HS-27A (cell line): ENCODE measurements around the gene ZNF892.
A peak's percentile ranks its signal among the peaks of the same experiment; 100 is the strongest.
"Not testable (repeated sequence)": the region's sequence is repeated elsewhere in the genome, so short reads cannot be mapped to it uniquely, and the experiment has no call there.

Source experiments
- DNase-seq: peaks from one replicate; pipeline ENCODE4 v3.0.0-alpha.2; 2012; ENCODE audit warnings: low read depth, missing footprints

The ZNF892 gene

DNA sequence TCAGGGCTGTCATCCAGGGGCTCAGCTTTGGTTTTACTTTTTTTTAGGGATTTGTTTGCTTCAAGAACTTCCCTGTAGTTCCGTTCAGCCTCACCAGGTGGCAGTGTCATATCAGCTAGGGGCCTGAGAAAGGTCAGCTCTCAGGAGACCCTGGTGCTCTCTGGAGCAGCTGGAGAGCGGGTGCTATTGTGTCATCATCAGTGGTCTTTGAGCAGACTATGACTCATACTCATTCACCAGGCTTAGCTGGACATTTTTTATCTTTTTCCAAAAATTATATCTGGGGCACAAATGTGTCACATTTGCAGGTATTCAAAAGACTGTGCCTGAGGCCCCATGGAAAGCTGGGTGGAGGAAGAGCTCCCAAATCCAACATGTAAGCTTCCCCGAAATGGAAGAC, 24.4 kb downstream of the ZNF892 start:
- DNase-seq: peak; percentile 88

DNA sequence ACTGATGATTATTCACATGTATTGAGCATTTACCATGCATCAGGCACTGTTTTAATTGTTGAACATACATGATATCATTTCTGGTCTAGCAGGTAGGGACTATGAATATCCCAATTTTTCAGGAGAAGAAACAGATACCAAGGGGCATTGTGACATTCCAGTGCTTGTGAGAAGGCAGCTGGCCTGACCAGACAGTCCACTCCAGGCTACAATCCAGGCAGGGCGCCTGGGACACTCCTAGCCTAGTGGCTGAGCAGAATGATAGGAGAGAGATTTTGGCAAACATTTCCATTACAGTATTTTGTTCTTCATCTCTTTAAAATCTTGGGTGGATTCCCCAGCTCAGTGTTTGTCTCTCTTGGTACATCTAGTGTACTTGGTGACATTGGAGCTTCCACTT, 24.9 kb downstream of the ZNF892 start:
- DNase-seq: no peak

DNA sequence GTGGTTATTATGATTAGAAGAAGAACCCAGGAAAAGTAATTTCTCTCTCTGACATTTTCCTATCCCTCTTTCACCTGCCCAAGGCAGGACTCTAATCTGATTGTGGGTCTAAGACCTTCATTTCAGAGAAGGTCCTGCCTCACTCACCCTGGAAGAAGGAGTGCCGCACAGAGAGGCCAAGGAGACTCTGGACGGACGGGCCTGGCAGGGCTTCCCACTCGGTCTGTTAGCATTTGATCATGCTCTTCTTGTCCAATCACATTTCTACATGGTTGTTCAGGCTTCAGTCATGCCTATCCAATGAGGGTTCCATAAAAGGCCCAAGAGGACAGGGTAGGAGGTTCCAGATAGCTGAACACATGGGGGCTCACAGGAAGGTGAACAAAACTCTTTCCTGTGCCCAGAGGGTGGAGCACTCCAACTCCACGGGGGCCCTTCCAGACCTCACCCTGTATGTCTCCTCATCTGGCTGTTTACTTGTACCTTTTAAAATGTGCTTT, 27.0 kb downstream of the ZNF892 start:
- DNase-seq: no peak

DNA sequence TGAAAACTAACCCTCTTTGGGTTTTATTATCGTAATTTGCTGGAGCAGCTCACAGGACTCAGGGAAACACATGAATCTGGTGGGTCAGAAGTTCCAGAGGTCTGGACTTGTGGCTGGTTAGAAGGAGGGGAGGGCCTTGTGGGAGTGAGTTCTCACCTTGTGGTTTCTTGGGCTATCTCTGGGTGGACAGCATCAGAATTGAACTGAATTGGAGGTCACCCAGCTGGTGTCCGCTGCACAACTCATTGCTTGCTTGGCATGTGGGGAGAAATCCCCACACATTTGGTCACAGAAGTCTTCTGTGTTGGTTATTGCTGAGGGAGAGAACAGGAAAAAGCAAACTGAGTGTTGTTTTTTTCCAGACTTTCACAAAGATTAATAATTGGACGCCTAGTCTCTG, 27.5 kb downstream of the ZNF892 start:
- DNase-seq: no peak

DNA sequence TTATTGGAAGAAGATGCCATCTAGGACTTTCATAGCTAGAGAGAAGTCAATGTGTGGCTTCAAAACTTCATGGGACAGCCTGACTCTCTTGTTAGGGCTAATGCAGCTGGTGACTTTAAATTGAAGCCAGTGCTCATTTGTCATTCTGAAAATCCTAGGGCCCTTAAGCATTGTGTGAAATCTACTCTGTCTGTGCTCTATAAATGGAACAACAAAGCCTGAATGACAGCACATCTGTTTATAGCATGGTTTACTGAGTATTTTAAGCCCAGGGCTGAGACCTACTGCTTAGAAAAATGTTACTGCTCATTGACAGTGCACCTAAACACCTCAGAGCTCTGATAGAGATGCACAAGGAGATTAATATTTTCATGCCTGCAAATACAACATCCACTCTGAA, 30.8 kb downstream of the ZNF892 start:
- DNase-seq: no peak

DNA sequence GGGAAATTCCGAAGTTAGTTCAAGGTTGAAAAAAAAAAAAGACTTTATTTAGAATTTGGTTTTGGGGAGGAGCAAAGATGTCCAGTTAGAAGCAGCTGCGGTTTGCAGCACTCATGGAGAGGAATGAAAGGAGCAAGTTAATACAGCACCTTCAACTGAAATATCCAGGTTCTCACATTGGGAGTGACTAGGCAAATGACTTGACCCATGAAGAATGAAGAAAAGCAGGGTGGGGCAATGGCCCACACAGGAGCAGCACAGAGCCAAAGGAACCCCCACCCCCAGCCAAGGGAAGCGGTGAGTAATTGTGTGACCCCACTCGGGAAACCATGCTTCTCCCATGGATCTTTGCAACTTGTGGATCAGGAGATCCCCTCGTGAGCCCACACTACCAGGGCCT, 32.8 kb downstream of the ZNF892 start:
- no peak for DNase-seq

DNA sequence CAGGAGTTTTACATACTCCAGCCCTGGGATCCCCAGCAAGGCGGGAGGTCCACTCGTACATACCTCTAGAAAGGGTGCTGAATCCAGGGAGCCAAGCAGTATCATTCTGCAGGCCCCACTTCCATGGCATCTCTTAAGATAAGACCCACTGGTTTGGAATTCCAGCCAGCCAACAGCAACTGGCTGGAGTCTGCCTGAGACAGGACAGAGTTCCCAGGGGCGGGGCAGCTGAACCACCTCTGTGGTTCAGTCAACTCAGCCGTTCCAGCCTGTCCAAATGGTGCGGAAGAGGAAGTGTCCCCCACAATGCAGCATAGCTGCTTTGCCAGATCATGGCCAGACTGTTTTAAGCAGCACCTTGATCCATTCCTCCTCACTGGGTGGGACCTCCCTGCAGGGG, 33.2 kb downstream of the ZNF892 start:
- DNase-seq: no peak

DNA sequence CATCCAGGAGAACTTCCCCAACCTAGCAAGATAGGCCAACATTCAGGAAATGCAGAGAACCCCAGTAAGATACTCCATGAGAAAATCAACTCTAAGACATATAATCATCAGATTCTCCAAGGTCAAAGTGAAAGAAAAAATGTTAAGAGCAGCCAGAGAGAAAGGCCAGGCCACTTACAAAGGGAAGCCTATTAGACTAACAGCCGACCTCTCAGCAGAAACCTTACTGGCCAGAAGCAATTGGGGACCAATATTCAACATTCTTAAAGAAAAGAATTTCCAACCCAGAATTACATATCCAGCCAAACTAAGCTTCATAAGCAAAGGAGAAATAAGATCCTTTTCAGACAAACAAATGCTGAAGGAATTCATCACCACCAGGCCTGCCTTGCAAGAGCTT, 34.8 kb downstream of the ZNF892 start:
- DNase-seq: not testable (repeated sequence)
